Measurements from ENCODE around the gene TOM1L1.

Gene TOM1L1

DNA sequence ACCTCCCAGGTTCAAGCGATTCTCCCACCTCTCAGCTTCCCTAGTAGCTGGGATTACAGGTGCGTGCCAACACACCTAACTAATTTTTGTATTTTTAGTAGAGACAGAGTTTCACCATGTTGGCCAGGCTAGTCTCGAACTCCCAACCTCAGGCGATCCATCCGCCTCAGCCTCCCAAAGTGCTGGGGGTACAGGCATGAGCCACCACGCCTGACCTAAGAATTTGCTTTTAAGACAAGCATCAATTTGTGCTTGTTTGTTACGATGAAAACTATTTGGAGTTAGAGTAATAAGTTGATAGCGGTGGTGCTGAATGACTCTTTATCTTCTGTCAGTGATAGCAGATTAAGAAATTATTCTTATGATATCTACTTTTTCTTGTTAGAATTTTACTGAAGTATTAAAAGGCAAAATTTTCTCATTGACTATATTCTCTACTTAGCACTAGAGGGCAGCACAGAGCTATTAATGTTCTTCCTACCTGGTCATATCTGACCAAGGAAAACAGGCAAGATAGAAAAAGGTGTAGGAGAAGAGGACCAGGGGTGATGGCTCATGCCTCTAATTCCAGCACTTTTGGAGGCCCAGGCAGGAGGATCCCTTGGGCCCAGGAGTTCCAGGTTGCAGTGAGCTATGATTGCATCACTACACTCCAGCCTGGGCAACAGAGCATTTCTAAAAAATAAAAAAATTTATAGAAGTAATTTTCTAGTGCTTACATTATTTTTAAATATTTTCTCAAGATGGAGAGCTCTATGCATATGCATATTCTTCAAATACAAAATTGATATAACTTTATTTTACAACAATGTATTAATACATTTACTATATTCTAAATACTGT, 92.4 kb downstream of the TOM1L1 start:
- DNase-seq: peak in 1 of 5 donors; percentile 43

DNA sequence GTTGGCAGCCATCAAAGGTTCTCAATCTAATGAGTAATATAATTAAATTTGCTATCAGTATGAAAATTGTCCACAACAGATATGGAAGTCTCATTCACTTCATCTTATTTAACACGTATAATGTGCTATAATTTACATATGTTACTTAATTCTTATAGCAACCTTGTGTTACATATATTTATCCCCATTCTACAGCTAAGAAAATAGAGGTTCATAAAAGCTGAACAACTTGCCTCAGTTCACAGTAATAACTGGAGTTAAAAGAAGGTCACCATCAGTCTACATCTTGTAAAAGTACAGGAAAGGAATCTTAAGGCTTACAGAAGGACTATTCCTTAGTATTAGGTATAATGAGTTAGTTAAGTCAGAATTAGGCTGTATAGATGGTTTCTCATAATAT, 95.8 kb downstream of the TOM1L1 start:
- DNase-seq: no peak

DNA sequence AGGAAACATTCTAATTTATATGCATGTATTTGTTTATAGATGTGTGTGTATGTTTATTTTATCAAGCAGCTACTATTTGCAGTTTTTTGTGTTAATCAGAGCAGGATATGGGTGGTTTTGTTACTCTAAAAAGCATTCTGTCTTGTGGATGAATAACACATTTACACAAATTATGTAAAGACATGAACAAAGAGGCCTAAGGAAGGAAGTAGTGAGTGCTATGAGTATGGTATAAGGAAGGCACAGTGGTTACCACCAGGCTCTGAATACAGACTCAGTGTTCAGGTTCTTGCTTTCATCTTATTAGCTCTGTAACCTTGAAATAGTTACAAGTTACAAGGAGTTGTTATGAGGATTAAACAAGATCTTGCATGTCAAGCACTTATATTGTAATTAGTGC, 101.8 kb downstream of the TOM1L1 start:
- no peak for DNase-seq

- DNase-seq: no peak
Observed at GRCh38 chr17:55004484-55004883, 103.8 kb downstream of the TOM1L1 start.

DNA sequence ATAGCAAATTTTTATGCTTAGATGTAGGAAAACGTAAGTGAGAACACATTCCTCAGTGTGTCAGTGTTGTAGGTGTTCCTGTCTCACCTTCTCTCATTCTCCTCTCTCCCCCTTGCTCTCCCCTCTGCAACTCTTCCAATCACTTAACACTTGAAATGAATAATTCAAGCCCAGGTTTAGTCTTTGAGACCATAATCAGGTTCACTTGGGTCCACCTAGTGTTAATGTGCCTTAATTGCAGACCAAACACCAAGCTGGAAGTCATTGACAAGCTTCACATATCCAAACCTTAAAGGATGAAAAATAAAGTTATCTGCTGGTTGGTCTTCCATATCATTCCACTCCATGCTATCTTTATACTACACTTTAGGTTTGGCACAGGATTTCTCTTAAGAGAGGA, 104.9 kb downstream of the TOM1L1 start:
- peak in 1 of 5 donors; percentile 17 for DNase-seq

All from T-helper 1 cell (primary cell).